Erythroblast (primary cell): Measurements from ENCODE around the gene OR1J4.

Source experiments
- GATA1 ChIP-seq: IDR thresholded peaks from 2 replicates; pipeline ENCODE4 v1.6.1; 2011; ENCODE audit warnings: low read depth, mild to moderate bottlenecking, control low read depth, low read length, moderate library complexity
- POLR2A ChIP-seq: IDR thresholded peaks from 2 replicates; pipeline ENCODE4 v1.6.1; 2011; ENCODE audit warnings: mild to moderate bottlenecking, low read length

- TF ChIP-seq GATA1 (no peak), POLR2A (no peak)
Measured at GRCh38 chr9:122561446-122561845, 42.5 kb downstream of the OR1J4 start.
